H9 (cell line): ENCODE results near the gene TMEM178B. TPM values are rescaled to one million over a fixed set of nuclear protein-coding genes. Genes with fewer than 3 reads are reported as not detected.

Source experiments
- DNase-seq: peaks from one replicate; pipeline ENCODE4 v3.0.0-alpha.2; 2017
- H2AFZ ChIP-seq: one replicate; pipeline ENCODE4 v1.6.1; 2013; ENCODE audit warnings: mild to moderate bottlenecking, low read length, control low read depth, moderate library complexity
- H2AK5ac ChIP-seq: 2 replicates; pipeline ENCODE4 v1.6.1; 2013; ENCODE audit warnings: low read length, control low read depth, mixed read lengths; ENCODE audit not compliant: insufficient read length
- H2BK120ac ChIP-seq: one replicate; pipeline ENCODE4 v1.6.1; 2013; ENCODE audit warnings: low read depth, mild to moderate bottlenecking, low read length, control low read depth, inconsistent platforms; ENCODE audit not compliant: poor library complexity, severe bottlenecking
- H2BK12ac ChIP-seq: 2 replicates; pipeline ENCODE4 v1.6.1; 2013; ENCODE audit warnings: low read length, control low read depth, mixed read lengths, low read depth; ENCODE audit not compliant: insufficient read length
- H2BK15ac ChIP-seq: 2 replicates; pipeline ENCODE4 v1.6.1; 2013; ENCODE audit warnings: low read depth, low read length, control low read depth
- H2BK20ac ChIP-seq: one replicate; pipeline ENCODE4 v1.6.1; 2013; ENCODE audit warnings: low read depth, mild to moderate bottlenecking, low read length, control low read depth, inconsistent platforms; ENCODE audit not compliant: poor library complexity, severe bottlenecking
- H2BK5ac ChIP-seq: 2 replicates; pipeline ENCODE4 v1.6.1; 2013; ENCODE audit warnings: low read length, control low read depth, mixed read lengths; ENCODE audit not compliant: insufficient read length
- H3K14ac ChIP-seq: 2 replicates; pipeline ENCODE4 v1.6.1; 2013; ENCODE audit warnings: low read length, control low read depth; ENCODE audit not compliant: insufficient read depth
- H3K18ac ChIP-seq: 2 replicates; pipeline ENCODE4 v1.6.1; 2013; ENCODE audit warnings: low read depth, mild to moderate bottlenecking, mixed read lengths, low read length, control low read depth; ENCODE audit not compliant: insufficient read length
- H3K23ac ChIP-seq: 2 replicates; pipeline ENCODE4 v1.6.1; 2013; ENCODE audit warnings: low read length, control low read depth, mixed read lengths, low read depth; ENCODE audit not compliant: insufficient read length
- H3K23me2 ChIP-seq: 2 replicates; pipeline ENCODE4 v1.6.1; 2013; ENCODE audit warnings: low read depth, mild to moderate bottlenecking, mixed read lengths, low read length, control low read depth; ENCODE audit not compliant: insufficient read length, poor library complexity, severe bottlenecking
- H3K27ac ChIP-seq: 2 replicates; pipeline ENCODE4 v1.5.1; 2013; ENCODE audit warnings: low read length, control low read depth, mixed read lengths, low read depth; ENCODE audit not compliant: insufficient read length
- H3K27me3 ChIP-seq: 2 replicates; pipeline ENCODE4 v1.6.1; 2013; ENCODE audit warnings: low read length, control low read depth, inconsistent platforms; ENCODE audit not compliant: insufficient read depth
- H3K4ac ChIP-seq: 2 replicates; pipeline ENCODE4 v1.6.1; 2013; ENCODE audit warnings: low read depth, mild to moderate bottlenecking, control low read depth, inconsistent platforms, low read length, moderate library complexity
- H3K4me1 ChIP-seq: 2 replicates; pipeline ENCODE4 v1.6.1; 2013; ENCODE audit warnings: low read length, control low read depth, inconsistent platforms; ENCODE audit not compliant: insufficient read depth
- H3K4me2 ChIP-seq: 2 replicates; pipeline ENCODE4 v1.6.1; 2013; ENCODE audit warnings: low read length, control low read depth, mixed read lengths; ENCODE audit not compliant: insufficient read length, insufficient read depth
- H3K56ac ChIP-seq: 2 replicates; pipeline ENCODE4 v1.6.1; 2013; ENCODE audit warnings: low read depth, mild to moderate bottlenecking, mixed read lengths, low read length, control low read depth; ENCODE audit not compliant: insufficient read length
- H3K79me1 ChIP-seq: 2 replicates; pipeline ENCODE4 v1.6.1; 2013; ENCODE audit warnings: low read depth, mild to moderate bottlenecking, moderate library complexity, low read length, control low read depth, inconsistent platforms; ENCODE audit not compliant: insufficient read depth, poor library complexity, severe bottlenecking
- H3K79me2 ChIP-seq: 2 replicates; pipeline ENCODE4 v1.6.1; 2013; ENCODE audit warnings: low read length, control low read depth, inconsistent platforms; ENCODE audit not compliant: insufficient read depth
- H3K9ac ChIP-seq: 2 replicates; pipeline ENCODE4 v1.6.1; 2013; ENCODE audit warnings: low read length, control low read depth, mixed read lengths; ENCODE audit not compliant: insufficient read length; ENCODE audit errors: extremely low read depth
- H3K9me3 ChIP-seq: one replicate; pipeline ENCODE4 v1.6.1; 2013; ENCODE audit warnings: low read depth, low read length, inconsistent platforms; ENCODE audit not compliant: control insufficient read depth
- H3T11ph ChIP-seq: one replicate; pipeline ENCODE4 v1.6.1; 2013; ENCODE audit warnings: mild to moderate bottlenecking, low read length, control low read depth, inconsistent platforms
- H4K20me1 ChIP-seq: one replicate; pipeline ENCODE4 v1.6.1; 2013; ENCODE audit not compliant: control insufficient read depth, insufficient read length, insufficient read depth
- H4K5ac ChIP-seq: 2 replicates; pipeline ENCODE4 v1.6.1; 2013; ENCODE audit warnings: low read depth, mild to moderate bottlenecking, mixed read lengths, low read length, control low read depth; ENCODE audit not compliant: insufficient read length
- H4K8ac ChIP-seq: replicated peaks from 2 replicates; pipeline ENCODE4 v1.6.1; 2013; ENCODE audit warnings: low read length, control low read depth, mixed read lengths, low read depth; ENCODE audit not compliant: insufficient read length
- H4K91ac ChIP-seq: 2 replicates; pipeline ENCODE4 v1.6.1; 2013; ENCODE audit warnings: low read depth, mild to moderate bottlenecking, moderate library complexity, mixed read lengths, low read length, control low read depth; ENCODE audit not compliant: insufficient read length
- H3K27ac Mint-ChIP-seq, 3 experiments: 2 replicates in 2 of 3; 3 replicates in 1 of 3; pipeline ENCODE4 v1.8.0; 2020 to 2021; ENCODE audit warnings: mixed read lengths in 3 of 3, mild to moderate bottlenecking in 1 of 3, moderate library complexity in 1 of 3
- H3K27me3 Mint-ChIP-seq: 2 replicates; pipeline ENCODE4 v1.8.0; 2021; ENCODE audit warnings: low read depth, mild to moderate bottlenecking, moderate library complexity, mixed read lengths
- H3K36me3 Mint-ChIP-seq, 3 experiments: 2 replicates in 2 of 3; 3 replicates in 1 of 3; pipeline ENCODE4 v1.8.0; 2020 to 2021; ENCODE audit warnings: low read depth in 3 of 3, mixed read lengths in 3 of 3; ENCODE audit not compliant: insufficient read depth in 1 of 3
- H3K4me1 Mint-ChIP-seq, 2 experiments: 2 replicates each; pipeline ENCODE4 v1.8.0; 2020; ENCODE audit warnings: mixed read lengths in 2 of 2
- H3K4me3 Mint-ChIP-seq, 2 experiments: 2 replicates in 1 of 2; 3 replicates in 1 of 2; pipeline ENCODE4 v1.8.0; 2020 to 2021; ENCODE audit warnings: mild to moderate bottlenecking in 2 of 2, mixed read lengths in 2 of 2, moderate library complexity in 1 of 2
- H3K9me3 Mint-ChIP-seq, 2 experiments: 2 replicates in 1 of 2; 3 replicates in 1 of 2; pipeline ENCODE4 v1.8.0; 2020; ENCODE audit warnings: mild to moderate bottlenecking in 2 of 2, mixed read lengths in 2 of 2, moderate library complexity in 1 of 2
- CTCF ChIP-seq: fragments of 200-600 bp; sonication (generic); conservative IDR thresholded peaks from 3 replicates; pipeline ENCODE4 v1.8.0; 2021; ENCODE audit warnings: antibody characterized with exemption, mild to moderate bottlenecking
- WGBS: extraction: QIAGEN DNeasy Blood & Tissue Kit; methylation state at CpG from one replicate; pipeline ENCODE4 v1.1.7; 2013; ENCODE audit warnings: missing lambda C conversion rate, low lambda C conversion rate, mixed read lengths; ENCODE audit not compliant: insufficient read length; ENCODE audit errors: extremely low coverage; 5-methylcytosine and 5-hydroxymethylcytosine counted together
- total RNA-seq: library from RNA; stranded (reverse); gene quantifications from 2 replicates; pipeline ENCODE4 v1.2.1, GENCODE V29; 2021

Gene TMEM178B
- total RNA-seq, 1 experiment from 2014 or later = 11.3 TPM

- Histone ChIP-seq H3K56ac (no peak overlapping the region), H3K23ac (no peak overlapping the region), H3K14ac (no peak overlapping the region), H3K4me1 (no peaks in the 10 kb centered on the region), H3T11ph (no peak overlapping the region), H2BK5ac (no peak overlapping the region), H4K20me1 (no peaks in the 10 kb centered on the region), H3K4ac (no peak overlapping the region), H3K9ac (no peak overlapping the region), H2AK5ac (no peak overlapping the region), H4K5ac (no peak overlapping the region), H3K4me2 (no peak overlapping the region), H2AFZ (no peak overlapping the region), H3K9me3 (no peaks in the 10 kb centered on the region), H3K79me1 (peaks cover 4% of the 10 kb centered on the region), H3K79me2 (no peaks in the 10 kb centered on the region; the same call in 1 of the 2 replicates), H2BK15ac (no peak overlapping the region), H2BK120ac (no peak overlapping the region), H2BK20ac (no peak overlapping the region), H3K23me2 (no peaks in the 10 kb centered on the region), H4K8ac (no peak overlapping the region), H3K18ac (no peak overlapping the region), H2BK12ac (no peak overlapping the region), H4K91ac (no peak overlapping the region), H3K27me3 (no peaks in the 10 kb centered on the region), H3K27ac (no peak overlapping the region)
- no peak for TF ChIP-seq CTCF
- no peak overlapping the region for H3K4me3 Mint-ChIP-seq
- no CpG with 5 or more reads among the region's 3 CpGs for WGBS
- no peak for DNase-seq
- H3K36me3 Mint-ChIP-seq = no peaks in the 10 kb centered on the region; a peak in 1 of 7 replicates
- H3K27ac Mint-ChIP-seq = no peak overlapping the region
- H3K9me3 Mint-ChIP-seq = no peaks in the 10 kb centered on the region
- H3K27me3 Mint-ChIP-seq = no peaks in the 10 kb centered on the region
- H3K4me1 Mint-ChIP-seq = 0 out of 4 replicates have a peak, but pooled peaks cover 0 to 5% of the 10 kb centered on the region in 2 experiments
Observed at GRCh38 chr7:141153231-141153630, 79.4 kb downstream of the TMEM178B start.
